ENCODE results near the gene CORIN.

CORIN gene

DNA sequence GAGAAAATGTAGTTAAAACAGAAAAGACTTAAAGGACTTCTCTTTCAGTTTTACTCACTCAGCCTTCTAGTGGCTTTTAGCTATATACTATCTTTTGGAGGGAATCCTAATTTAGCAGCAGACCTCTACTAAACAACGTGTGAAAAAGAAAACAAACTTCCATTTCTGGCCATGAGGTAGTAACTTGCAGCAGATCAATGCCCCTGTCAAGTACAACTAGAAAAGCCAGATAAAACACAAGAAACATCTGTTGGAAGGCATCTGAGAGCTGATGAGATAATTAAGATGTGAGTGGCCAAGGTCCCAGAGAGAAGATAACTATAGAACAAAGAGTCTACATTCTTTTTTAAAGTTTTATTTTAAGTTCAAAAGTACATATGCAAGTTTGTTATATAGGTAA, 101.7 kb downstream of the CORIN start (continued):
- TF ChIP-seq ZNF341 (tag by site-specific recombination; IDR thresholded peaks at IDR 0.05; ENCODE audit: low read depth) (no peak), BCL11A (tag by site-specific recombination; IDR thresholded peaks at IDR 0.05; ENCODE audit: low read depth) (no peak)

DNA sequence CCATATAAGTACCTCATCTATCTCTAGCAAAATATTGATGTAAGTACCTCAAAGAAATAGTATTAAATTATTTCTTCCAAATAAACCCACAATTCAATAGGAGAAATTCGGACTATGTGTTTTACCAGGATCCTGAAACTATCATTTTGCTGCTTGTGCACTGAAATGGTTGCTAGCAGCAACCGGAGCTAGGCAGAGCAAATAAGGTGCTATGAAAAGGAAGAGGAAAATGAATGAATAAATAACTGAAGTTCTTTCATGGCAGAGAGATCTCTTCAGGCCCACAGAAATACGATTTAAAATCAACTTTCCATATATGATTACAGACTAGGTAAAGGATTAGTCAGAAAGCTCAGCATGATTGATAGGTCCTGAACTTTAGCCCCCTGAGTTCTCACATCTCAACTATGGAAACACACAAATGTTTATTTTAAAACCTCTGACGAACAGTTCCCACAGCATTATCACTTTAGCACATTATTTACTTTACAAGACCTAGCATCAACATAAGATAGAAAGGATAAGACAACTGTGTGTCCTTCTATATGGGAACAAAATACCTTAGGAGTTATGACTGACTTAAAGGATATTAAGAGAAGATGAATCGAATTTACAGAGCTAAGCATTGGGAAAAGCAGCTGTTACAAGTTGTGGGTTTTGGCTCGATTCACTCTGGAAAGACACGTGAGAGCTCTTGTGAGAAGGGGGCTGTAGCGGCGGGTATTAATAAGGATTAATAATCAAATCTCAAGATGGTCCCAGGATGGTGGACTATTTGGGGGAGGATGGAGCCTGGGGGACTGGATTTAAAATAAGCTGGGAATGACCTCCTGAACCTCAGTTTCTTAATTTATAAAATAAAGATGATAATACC, 104.3 kb downstream of the CORIN start:
- Histone ChIP-seq H3K27ac (ENCODE audit: extremely low read depth, low read depth, low read length) (no peak overlapping the region), H3K4me3 (ENCODE audit: low read depth, low read length) (no peak overlapping the region), H3K36me3 (ENCODE audit: control insufficient read depth in 2 of 2, insufficient read depth in 1 of 2, low read length in 2 of 2) (no peaks in the 10 kb centered on the region), H3K9me3 (ENCODE audit: control insufficient read depth, insufficient read depth, low read depth, low read length) (no peaks in the 10 kb centered on the region), H3K4me1 (ENCODE audit: control insufficient read depth, insufficient read depth, low read length) (no peaks in the 10 kb centered on the region)
- CTCF ChIA-PET, result no interaction called here
- TF ChIP-seq GLI2 (tag by site-specific recombination; IDR thresholded peaks at IDR 0.05; ENCODE audit: borderline replicate concordance, low read depth), result no peak
- no peak for TF ChIP-seq ZNF350 (tag by site-specific recombination; IDR thresholded peaks at IDR 0.05)
- TF ChIP-seq MEIS1 (CRISPR knock-in tag; IDR thresholded peaks at IDR 0.05; ENCODE audit: borderline replicate concordance), result no peak
- TF ChIP-seq ZNF302 (tag by site-specific recombination; IDR thresholded peaks at IDR 0.05; ENCODE audit: low read depth), result no peak
- no peak for TF ChIP-seq ZNF473 (tag by site-specific recombination; IDR thresholded peaks at IDR 0.05)
- TF ChIP-seq, protein P1, sequence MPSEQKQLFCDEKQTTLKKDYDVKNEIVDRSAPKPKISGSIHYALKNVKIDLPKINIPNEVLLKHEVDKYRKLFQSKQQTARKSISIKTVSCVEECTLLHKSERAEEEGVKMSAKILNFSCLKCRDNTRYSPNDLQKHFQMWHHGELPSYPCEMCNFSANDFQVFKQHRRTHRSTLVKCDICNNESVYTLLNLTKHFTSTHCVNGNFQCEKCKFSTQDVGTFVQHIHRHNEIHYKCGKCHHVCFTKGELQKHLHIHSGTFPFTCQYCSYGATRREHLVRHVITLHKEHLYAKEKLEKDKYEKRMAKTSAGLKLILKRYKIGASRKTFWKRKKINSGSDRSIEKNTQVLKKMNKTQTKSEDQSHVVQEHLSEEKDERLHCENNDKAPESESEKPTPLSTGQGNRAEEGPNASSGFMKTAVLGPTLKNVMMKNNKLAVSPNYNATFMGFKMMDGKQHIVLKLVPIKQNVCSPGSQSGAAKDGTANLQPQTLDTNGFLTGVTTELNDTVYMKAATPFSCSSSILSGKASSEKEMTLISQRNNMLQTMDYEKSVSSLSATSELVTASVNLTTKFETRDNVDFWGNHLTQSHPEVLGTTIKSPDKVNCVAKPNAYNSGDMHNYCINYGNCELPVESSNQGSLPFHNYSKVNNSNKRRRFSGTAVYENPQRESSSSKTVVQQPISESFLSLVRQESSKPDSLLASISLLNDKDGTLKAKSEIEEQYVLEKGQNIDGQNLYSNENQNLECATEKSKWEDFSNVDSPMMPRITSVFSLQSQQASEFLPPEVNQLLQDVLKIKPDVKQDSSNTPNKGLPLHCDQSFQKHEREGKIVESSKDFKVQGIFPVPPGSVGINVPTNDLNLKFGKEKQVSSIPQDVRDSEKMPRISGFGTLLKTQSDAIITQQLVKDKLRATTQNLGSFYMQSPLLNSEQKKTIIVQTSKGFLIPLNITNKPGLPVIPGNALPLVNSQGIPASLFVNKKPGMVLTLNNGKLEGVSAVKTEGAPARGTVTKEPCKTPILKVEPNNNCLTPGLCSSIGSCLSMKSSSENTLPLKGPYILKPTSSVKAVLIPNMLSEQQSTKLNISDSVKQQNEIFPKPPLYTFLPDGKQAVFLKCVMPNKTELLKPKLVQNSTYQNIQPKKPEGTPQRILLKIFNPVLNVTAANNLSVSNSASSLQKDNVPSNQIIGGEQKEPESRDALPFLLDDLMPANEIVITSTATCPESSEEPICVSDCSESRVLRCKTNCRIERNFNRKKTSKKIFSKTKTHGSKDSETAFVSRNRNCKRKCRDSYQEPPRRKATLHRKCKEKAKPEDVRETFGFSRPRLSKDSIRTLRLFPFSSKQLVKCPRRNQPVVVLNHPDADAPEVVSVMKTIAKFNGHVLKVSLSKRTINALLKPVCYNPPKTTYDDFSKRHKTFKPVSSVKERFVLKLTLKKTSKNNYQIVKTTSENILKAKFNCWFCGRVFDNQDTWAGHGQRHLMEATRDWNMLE (tag by site-specific recombination; conservative IDR thresholded peaks at IDR 0.05; ENCODE audit: low read depth), result no peak
- no peak for TF ChIP-seq SCRT1 (tag by site-specific recombination; IDR thresholded peaks at IDR 0.05; ENCODE audit: borderline replicate concordance)
- TF ChIP-seq YY2 (tag by site-specific recombination; IDR thresholded peaks at IDR 0.05), result no peak
- TF ChIP-seq, protein P2, sequence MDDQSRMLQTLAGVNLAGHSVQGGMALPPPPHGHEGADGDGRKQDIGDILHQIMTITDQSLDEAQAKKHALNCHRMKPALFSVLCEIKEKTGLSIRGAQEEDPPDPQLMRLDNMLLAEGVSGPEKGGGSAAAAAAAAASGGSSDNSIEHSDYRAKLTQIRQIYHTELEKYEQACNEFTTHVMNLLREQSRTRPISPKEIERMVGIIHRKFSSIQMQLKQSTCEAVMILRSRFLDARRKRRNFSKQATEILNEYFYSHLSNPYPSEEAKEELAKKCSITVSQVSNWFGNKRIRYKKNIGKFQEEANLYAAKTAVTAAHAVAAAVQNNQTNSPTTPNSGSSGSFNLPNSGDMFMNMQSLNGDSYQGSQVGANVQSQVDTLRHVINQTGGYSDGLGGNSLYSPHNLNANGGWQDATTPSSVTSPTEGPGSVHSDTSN (CRISPR knock-in tag; IDR thresholded peaks at IDR 0.05), result no peak
- no peak for TF ChIP-seq ZSCAN16 (tag by site-specific recombination; IDR thresholded peaks at IDR 0.05)
- TF ChIP-seq ZNF391 (tag by site-specific recombination; IDR thresholded peaks at IDR 0.05; ENCODE audit: borderline replicate concordance, low read depth), result no peak
- TF ChIP-seq, protein P3, sequence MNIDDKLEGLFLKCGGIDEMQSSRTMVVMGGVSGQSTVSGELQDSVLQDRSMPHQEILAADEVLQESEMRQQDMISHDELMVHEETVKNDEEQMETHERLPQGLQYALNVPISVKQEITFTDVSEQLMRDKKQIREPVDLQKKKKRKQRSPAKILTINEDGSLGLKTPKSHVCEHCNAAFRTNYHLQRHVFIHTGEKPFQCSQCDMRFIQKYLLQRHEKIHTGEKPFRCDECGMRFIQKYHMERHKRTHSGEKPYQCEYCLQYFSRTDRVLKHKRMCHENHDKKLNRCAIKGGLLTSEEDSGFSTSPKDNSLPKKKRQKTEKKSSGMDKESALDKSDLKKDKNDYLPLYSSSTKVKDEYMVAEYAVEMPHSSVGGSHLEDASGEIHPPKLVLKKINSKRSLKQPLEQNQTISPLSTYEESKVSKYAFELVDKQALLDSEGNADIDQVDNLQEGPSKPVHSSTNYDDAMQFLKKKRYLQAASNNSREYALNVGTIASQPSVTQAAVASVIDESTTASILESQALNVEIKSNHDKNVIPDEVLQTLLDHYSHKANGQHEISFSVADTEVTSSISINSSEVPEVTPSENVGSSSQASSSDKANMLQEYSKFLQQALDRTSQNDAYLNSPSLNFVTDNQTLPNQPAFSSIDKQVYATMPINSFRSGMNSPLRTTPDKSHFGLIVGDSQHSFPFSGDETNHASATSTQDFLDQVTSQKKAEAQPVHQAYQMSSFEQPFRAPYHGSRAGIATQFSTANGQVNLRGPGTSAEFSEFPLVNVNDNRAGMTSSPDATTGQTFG (tag by site-specific recombination; IDR thresholded peaks at IDR 0.05; ENCODE audit: borderline replicate concordance), result no peak
- TF ChIP-seq, protein P4, sequence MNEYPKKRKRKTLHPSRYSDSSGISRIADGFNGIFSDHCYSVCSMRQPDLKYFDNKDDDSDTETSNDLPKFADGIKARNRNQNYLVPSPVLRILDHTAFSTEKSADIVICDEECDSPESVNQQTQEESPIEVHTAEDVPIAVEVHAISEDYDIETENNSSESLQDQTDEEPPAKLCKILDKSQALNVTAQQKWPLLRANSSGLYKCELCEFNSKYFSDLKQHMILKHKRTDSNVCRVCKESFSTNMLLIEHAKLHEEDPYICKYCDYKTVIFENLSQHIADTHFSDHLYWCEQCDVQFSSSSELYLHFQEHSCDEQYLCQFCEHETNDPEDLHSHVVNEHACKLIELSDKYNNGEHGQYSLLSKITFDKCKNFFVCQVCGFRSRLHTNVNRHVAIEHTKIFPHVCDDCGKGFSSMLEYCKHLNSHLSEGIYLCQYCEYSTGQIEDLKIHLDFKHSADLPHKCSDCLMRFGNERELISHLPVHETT (tag by site-specific recombination; IDR thresholded peaks at IDR 0.05), result no peak
- TF ChIP-seq ZNF768 (tag by site-specific recombination; IDR thresholded peaks at IDR 0.05), result no peak
- TF ChIP-seq SETDB1 (IDR thresholded peaks at IDR 0.05; ENCODE audit: insufficient read length, low read length), result no peak
- no peak for TF ChIP-seq KLF7 (tag by site-specific recombination; IDR thresholded peaks at IDR 0.05; ENCODE audit: borderline replicate concordance)
- no peak for TF ChIP-seq ZNF404 (tag by site-specific recombination; IDR thresholded peaks at IDR 0.05)
- POLR2A ChIA-PET, result no interaction called here
